Activated CD8-positive, alpha-beta memory T cell treated with anti-CD3 and anti-CD28 coated beads for 1 hour (primary cell): ENCODE data around the gene MAP7D2.
"Not testable (repeated sequence)": the region's sequence is repeated elsewhere in the genome, so short reads cannot be mapped to it uniquely, and the experiment has no call there.

ENCODE experiments used
- DNase-seq, 2 donors: peaks; one replicate each; pipeline ENCODE4 v3.0.0-alpha.2; 2020; ENCODE audit warnings: low read depth in 1 of 2; ENCODE audit errors: extremely low read depth in 1 of 2

Gene MAP7D2

DNA sequence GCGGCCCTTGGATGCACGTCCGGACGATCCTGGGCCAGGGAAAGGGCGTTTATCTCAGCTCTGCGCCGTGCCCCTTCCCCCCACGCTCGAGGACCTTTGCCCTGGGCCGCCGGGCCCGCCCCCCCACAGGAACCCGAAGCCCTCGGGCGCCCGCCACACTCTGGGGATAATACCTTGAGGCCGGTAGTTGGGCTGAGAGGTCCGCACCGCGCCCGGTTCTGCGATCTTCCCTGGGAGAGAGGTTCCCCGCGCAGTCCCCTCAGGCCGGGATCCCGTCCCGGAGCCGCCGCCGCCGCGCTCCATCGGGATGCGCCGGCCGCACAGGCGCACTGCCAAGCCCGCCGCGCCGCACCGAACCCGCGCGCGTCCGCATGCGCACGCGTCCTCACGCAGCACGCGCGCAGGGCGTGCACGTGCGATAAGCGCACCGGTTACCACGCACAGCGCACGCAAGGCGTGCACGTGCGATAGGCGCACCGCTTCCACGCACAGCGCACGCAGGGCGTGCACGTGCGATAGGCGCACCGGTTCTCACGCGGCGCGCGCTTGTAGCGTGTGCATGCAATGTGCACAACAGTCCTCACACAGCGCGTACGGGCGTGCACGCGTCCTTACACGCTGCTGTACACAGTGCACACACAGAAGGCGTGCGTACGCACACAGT lies at the start of gene MAP7D2:
Gene MAP7D2 (minus strand): TSS at position 331 of the 664 bp plus-strand sequence. CDS start 28 bp downstream, at position 303.
- no peak for DNase-seq

- not testable (repeated sequence) for DNase-seq
Observed at GRCh38 chrX:20162516-20162915, 45.8 kb upstream of the MAP7D2 start.

DNA sequence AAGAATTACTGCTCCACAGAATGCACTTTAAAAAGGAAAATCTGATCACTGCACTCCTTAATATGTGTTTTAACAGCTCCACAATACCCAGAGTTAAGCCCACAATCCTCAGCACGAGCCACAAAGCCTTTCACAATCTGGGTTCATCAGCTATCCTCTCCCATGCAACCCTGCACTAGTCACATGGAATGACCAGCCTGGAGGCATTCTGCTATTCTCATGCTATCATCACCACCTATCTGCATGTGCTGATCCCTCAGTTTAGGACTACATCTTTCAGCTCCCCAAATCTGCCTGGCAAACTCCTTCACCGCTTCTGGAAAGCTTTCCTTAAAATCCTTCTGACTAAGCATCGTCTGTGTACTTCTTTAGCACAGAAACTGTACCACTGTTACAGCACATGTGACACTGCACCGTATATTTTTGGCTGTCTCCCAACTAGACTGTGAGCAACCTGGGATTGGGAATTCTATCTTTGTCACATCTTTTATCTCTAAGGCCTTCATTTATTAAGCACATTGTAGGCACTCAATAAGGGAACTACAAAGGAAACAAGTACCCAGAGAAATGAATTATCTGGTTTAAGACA lies 43.2 kb upstream of the MAP7D2 start:
- no peak for DNase-seq

DNA sequence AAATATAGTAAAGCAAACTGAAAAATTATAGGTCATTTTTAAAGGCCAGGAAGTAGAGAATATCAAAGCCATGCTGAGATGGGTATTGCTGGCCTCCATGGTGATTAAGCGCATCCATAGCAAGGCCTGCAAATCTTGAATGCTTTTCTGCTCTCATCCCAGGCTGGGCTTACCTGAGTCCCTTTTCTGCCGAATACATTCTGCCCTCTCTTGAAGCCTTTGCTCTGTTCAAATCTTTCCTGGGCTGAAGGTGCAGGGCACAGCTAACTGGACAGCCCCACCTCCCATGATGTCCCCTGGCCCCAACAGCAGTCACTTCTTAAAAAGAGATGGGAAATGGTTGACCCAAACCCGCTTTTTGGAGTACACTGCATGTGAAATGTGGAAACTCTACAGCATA lies 35.0 kb upstream of the MAP7D2 start:
- DNase-seq, result no peak

DNA sequence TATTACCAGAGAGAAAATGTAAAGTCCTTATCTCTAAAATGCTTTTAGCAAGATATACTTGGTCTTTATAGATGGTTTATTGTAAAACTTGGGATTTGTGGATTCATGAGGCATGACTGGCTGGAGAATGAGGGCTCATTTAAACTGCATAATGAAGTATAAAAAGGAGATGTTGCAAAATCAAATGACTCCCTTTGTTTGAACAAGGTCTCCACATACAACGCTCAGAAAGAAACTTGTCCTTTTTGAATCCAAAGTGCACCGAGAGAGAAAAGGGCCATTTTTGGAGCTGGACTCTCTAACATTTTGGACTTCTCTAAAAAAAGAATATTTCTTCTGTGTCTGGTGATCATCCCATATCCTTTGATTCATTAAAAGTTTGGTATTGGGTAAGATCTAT lies 32.6 kb upstream of the MAP7D2 start:
- no peak for DNase-seq

DNA sequence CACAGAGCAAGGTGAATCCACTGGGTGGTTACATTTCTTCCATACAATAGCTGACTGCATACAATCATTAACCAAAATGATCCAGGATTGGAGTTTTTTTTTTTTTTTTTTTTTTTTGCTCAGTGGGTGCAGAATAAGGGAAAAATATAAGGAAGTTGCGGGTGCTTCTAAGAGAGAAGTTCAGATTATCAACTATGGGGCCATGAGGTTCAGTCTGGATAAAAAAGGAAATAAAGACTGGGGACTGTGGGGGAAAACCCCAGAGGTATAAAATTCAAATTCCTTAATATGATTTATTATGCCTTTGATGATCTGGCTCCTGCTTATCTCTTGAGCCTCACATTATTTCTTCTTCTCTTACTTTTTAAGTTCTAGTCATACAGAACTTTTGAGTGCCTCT lies 30.9 kb upstream of the MAP7D2 start:
- no peak for DNase-seq

DNA sequence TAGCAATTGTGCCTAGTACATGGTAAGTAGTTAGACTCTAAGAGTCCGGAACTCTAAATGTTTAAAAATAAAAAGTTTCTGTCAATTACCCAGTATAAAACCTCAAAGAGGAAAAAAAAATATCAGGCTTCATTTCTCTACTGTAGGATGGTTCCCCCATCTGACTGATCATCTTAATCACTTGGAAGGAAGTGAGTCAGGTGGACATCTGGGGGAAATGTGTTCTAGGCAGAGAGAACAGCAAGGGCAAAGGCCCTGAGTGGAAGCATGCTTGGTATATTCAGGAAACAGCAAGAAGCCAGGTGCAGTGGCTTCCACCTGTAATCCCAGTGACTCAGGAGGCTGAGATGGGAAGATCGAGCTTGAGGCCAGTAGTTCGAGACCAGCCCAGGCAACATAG lies 27.8 kb upstream of the MAP7D2 start:
- no peak for DNase-seq

DNA sequence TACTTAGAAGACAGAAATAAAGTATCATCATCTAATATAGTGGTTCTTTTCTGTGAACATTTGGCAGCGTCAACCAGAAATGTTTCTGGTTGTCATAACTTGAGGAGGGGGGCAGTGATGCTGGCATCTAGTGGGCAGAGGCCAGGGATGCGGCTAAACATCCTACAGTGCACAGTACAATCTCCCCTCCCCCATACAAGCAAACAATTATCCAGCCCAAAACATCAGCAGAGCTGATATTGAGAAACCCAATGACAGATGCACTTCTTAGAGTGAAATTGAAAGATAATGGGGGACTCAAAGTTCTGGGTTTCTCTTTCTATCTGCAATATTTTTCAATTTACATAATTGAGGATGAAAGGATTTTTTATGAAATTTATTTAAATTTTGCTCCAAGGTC lies 26.9 kb upstream of the MAP7D2 start:
- DNase-seq, result no peak

GRCh38 chrX:20143111-20143510 lies 26.4 kb upstream of the MAP7D2 start:
- DNase-seq, result no peak

- peak; percentile 86 to 95 for DNase-seq
Observed at GRCh38 chrX:20141281-20142220, 24.8 kb upstream of the MAP7D2 start, which contains the start of gene EIF1AX. Gene EIF1AX, minus strand, starts transcription at chrX:20141838. Its CDS starts 198 bp downstream, at chrX:20141640.

DNA sequence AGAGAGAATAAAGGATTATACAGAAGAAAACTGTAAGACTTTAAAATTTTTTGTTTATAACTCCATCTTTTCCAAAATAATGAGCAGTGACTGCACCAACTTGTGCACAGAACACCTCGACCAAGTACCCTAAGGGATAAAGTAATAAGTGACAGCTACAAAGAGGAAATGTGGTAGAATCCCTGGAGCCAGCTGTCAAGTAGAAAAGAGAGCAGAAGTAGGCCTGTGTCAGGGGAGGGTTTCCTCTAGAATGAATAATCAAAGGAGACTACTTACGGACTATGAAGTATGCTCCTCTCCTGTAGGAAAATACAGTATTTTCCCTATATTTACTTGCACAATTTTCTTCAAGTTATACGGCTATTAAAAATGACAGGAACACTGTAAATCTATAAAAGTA lies 23.7 kb upstream of the MAP7D2 start:
- no peak for DNase-seq

GRCh38 chrX:20139966-20140365 lies 23.3 kb upstream of the MAP7D2 start:
- DNase-seq, result no peak

DNA sequence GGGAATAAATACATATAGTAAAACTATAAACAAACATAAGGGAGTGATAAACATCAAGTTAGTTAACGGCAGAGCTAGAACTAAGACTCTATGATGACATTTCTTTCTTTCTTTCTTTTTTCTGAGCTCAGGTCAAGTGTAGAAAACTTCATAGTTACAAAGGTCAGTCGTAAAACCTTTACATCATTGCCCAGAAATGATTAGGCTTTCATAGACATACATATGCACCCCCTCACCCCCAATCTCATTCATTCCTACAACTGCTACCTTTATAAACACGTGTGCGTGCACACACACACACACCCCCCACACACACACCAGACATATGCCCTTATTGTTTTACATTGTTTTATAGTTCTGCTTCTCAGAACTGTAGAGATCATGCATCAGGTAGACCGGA lies 19.2 kb upstream of the MAP7D2 start:
- DNase-seq, result no peak

DNA sequence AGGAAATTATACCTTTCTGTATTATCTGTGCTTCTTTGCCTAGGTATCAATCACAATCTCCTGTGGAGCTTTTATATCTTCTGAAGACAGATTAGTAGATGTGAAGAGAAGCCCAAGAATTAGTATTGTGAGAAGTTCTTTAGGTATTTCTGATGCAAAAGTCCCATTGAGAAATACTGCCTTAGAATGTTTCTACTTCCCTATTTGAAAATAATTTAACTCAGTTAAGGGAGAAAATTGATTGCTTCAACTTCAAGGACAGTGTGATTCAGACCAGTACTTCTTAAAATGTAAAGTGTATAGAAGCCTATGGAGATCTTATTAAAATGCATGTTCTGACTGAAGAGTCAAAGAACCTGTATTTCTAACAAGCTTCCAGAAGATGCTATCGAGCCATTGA lies 16.0 kb upstream of the MAP7D2 start:
- DNase-seq, result no peak

GRCh38 chrX:20130357-20130756 lies 13.7 kb upstream of the MAP7D2 start:
- no peak for DNase-seq

DNA sequence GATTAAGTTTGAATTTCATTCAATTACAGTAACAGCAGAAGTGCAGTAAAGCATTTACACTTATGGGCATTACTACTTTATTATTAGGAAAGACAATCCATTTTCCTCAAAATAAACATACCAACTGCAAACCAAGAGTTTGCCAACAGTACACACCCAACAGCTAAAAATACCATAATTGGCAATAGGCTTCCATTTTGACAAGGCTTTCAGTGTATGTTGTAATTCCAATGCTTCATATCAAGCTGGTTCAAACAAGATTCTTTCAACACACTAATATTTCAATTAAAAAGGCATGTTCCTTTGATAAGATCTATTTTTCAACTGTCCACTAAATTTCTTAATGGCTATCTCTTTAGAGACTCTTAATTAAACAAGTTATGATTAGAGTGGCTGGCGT lies 12.8 kb upstream of the MAP7D2 start:
- no peak for DNase-seq

GRCh38 chrX:20128670-20129069 lies 12.0 kb upstream of the MAP7D2 start:
- DNase-seq, result no peak

- DNase-seq, result not testable (repeated sequence)
Observed at GRCh38 chrX:20127440-20127839, 10.7 kb upstream of the MAP7D2 start.

- DNase-seq, result not testable (repeated sequence)
Observed at GRCh38 chrX:20126833-20127232, 10.1 kb upstream of the MAP7D2 start.

DNA sequence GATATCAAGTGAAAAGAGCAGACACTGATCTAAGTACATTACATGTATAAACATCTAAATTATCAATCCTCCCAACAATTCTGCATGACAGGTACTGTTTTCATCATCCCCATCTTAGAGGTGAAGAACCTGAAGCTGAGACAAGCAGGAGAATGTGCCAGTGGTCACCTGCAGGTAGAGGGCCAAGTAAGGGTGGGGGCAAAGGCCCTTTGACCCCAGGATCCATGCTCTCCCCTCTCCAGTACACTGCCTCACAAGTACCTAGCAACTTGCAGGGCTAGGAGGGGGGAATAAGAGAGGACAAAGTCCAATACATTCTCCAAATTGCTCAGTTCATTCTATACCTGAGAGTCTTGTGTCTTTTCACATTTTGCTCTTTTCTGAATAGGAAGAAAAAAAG lies 8.3 kb upstream of the MAP7D2 start:
- no peak for DNase-seq

GRCh38 chrX:20118065-20118824 lies 1.5 kb upstream of the MAP7D2 start:
- no peak for DNase-seq
